ENCODE results near the gene CYTH1. TPM values are rescaled to one million over a fixed set of nuclear protein-coding genes. Genes with fewer than 3 reads are reported as not detected.

Gene CYTH1
- polyA plus RNA-seq, 1 donor from 2014 or later = 120 TPM

DNA sequence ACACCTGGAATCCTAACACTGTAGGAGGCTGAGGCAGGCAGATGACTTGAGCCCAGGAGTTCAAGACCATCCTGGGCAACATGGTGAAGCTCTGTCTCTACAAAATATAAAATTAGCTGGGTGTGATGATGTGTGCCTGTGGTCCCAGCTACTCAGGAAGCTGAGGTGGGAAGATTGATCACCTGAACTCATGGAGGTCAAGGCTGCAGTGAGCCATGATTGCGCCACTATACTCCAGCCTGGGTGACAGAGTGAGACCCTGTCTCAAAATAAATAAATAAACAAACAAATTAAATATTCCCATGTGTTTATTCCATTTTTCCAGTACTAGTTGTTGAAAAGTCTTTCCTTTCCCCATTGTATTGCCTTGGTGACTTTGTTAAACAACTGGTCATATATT lies 130.0 kb downstream of the CYTH1 start:
- Histone ChIP-seq H4K20me1 (ENCODE audit: insufficient read depth) (no peaks in the 10 kb centered on the region), H3K27ac (ENCODE audit: low read length) (no peak overlapping the region), H3K79me2 (replicated peaks; ENCODE audit: insufficient read depth, low read length) (no peaks in the 10 kb centered on the region), H3F3A (ENCODE audit: insufficient read depth, low read length, poor library complexity, severe bottlenecking) (no peaks in the 10 kb centered on the region), H3K36me3 (ENCODE audit: insufficient read depth, low read length) (no peaks in the 10 kb centered on the region), H3K9me3 (ENCODE audit: low read length) (no peaks in the 10 kb centered on the region), H3K9me2 (ENCODE audit: insufficient read depth, low read length) (no peaks in the 10 kb centered on the region), H3K4me2 (ENCODE audit: low read length) (no peak overlapping the region), H3K4me3 (ENCODE audit: low read length) (no peak overlapping the region), H3K9ac (ENCODE audit: low read length) (no peak overlapping the region), H2AFZ (ENCODE audit: low read depth, low read length) (no peak overlapping the region), H3K27me3 (ENCODE audit: insufficient read depth, low read depth, low read length) (no peaks in the 10 kb centered on the region)
- no peak for TF ChIP-seq EZH2 (IDR thresholded peaks at IDR 0.05; ENCODE audit: borderline replicate concordance, insufficient read depth, low read length, poor library complexity, severe bottlenecking)
- TF ChIP-seq MXI1 (conservative IDR thresholded peaks at IDR 0.05; ENCODE audit: poor library complexity, severe bottlenecking) = no peak
- TF ChIP-seq, protein P1, sequence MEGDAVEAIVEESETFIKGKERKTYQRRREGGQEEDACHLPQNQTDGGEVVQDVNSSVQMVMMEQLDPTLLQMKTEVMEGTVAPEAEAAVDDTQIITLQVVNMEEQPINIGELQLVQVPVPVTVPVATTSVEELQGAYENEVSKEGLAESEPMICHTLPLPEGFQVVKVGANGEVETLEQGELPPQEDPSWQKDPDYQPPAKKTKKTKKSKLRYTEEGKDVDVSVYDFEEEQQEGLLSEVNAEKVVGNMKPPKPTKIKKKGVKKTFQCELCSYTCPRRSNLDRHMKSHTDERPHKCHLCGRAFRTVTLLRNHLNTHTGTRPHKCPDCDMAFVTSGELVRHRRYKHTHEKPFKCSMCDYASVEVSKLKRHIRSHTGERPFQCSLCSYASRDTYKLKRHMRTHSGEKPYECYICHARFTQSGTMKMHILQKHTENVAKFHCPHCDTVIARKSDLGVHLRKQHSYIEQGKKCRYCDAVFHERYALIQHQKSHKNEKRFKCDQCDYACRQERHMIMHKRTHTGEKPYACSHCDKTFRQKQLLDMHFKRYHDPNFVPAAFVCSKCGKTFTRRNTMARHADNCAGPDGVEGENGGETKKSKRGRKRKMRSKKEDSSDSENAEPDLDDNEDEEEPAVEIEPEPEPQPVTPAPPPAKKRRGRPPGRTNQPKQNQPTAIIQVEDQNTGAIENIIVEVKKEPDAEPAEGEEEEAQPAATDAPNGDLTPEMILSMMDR (IDR thresholded peaks at IDR 0.05; ENCODE audit: poor library complexity, severe bottlenecking) = no peak
- TF ChIP-seq EP300 (conservative IDR thresholded peaks at IDR 0.05; ENCODE audit: poor library complexity, severe bottlenecking) = no peak
- TF ChIP-seq POLR2AphosphoS5 (IDR thresholded peaks at IDR 0.05) = no peak
- TF ChIP-seq SMC3 (conservative IDR thresholded peaks at IDR 0.05; ENCODE audit: poor library complexity) = no peak
- TF ChIP-seq, protein P2, sequence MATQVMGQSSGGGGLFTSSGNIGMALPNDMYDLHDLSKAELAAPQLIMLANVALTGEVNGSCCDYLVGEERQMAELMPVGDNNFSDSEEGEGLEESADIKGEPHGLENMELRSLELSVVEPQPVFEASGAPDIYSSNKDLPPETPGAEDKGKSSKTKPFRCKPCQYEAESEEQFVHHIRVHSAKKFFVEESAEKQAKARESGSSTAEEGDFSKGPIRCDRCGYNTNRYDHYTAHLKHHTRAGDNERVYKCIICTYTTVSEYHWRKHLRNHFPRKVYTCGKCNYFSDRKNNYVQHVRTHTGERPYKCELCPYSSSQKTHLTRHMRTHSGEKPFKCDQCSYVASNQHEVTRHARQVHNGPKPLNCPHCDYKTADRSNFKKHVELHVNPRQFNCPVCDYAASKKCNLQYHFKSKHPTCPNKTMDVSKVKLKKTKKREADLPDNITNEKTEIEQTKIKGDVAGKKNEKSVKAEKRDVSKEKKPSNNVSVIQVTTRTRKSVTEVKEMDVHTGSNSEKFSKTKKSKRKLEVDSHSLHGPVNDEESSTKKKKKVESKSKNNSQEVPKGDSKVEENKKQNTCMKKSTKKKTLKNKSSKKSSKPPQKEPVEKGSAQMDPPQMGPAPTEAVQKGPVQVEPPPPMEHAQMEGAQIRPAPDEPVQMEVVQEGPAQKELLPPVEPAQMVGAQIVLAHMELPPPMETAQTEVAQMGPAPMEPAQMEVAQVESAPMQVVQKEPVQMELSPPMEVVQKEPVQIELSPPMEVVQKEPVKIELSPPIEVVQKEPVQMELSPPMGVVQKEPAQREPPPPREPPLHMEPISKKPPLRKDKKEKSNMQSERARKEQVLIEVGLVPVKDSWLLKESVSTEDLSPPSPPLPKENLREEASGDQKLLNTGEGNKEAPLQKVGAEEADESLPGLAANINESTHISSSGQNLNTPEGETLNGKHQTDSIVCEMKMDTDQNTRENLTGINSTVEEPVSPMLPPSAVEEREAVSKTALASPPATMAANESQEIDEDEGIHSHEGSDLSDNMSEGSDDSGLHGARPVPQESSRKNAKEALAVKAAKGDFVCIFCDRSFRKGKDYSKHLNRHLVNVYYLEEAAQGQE (IDR thresholded peaks at IDR 0.05; ENCODE audit: borderline replicate concordance) = no peak
- TF ChIP-seq RAD21 (conservative IDR thresholded peaks at IDR 0.05) = no peak
- TF ChIP-seq TAF1 (IDR thresholded peaks at IDR 0.05; ENCODE audit: low read depth) = no peak

DNA sequence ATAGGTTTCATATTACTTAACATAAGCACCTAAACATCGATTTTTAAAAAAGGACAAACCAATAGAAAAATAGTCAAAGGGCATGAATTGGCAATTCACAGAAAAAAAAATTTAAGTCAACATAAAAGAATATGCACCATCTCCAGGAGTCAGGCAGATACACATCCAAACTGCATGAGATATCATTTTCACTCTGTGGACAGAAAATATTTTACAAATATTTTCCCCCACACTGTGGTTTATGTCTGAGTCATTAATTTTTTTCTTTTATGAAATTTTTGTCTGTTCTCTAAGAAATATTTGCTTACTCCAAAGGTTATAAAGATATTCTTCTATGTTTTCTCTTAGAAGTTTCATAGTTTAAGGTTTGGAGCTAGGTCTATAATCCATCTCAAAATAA lies 130.5 kb downstream of the CYTH1 start:
- H3K9me3 ChIP-seq (ENCODE audit: low read length) = no peaks in the 10 kb centered on the region
- no peak for TF ChIP-seq MXI1 (conservative IDR thresholded peaks at IDR 0.05; ENCODE audit: poor library complexity, severe bottlenecking)
- TF ChIP-seq, protein P2 (IDR thresholded peaks at IDR 0.05; ENCODE audit: borderline replicate concordance) = no peak
- no peak for TF ChIP-seq RAD21 (conservative IDR thresholded peaks at IDR 0.05)
- no peak for TF ChIP-seq EZH2 (IDR thresholded peaks at IDR 0.05; ENCODE audit: borderline replicate concordance, insufficient read depth, low read length, poor library complexity, severe bottlenecking)
- TF ChIP-seq TAF1 (IDR thresholded peaks at IDR 0.05; ENCODE audit: low read depth) = no peak
- no peak for TF ChIP-seq SMC3 (conservative IDR thresholded peaks at IDR 0.05; ENCODE audit: poor library complexity)
- TF ChIP-seq POLR2AphosphoS5 (IDR thresholded peaks at IDR 0.05) = no peak
- TF ChIP-seq, protein P1 (IDR thresholded peaks at IDR 0.05; ENCODE audit: poor library complexity, severe bottlenecking) = no peak
- no peak for TF ChIP-seq EP300 (conservative IDR thresholded peaks at IDR 0.05; ENCODE audit: poor library complexity, severe bottlenecking)

More for the DNA sequence above, 130.5 kb downstream of the CYTH1 start:
- no peaks in the 10 kb centered on the region for H3K36me3 ChIP-seq (ENCODE audit: insufficient read depth, low read length)
- H3K4me2 ChIP-seq (ENCODE audit: low read length) = no peak overlapping the region
- no peaks in the 10 kb centered on the region for H3K27me3 ChIP-seq (ENCODE audit: insufficient read depth, low read depth, low read length)
- no peaks in the 10 kb centered on the region for H3K79me2 ChIP-seq (replicated peaks; ENCODE audit: insufficient read depth, low read length)
- H4K20me1 ChIP-seq (ENCODE audit: insufficient read depth) = no peaks in the 10 kb centered on the region
- H3K27ac ChIP-seq (ENCODE audit: low read length) = no peak overlapping the region
- H3F3A ChIP-seq (ENCODE audit: insufficient read depth, low read length, poor library complexity, severe bottlenecking) = no peaks in the 10 kb centered on the region
- H3K9me2 ChIP-seq (ENCODE audit: insufficient read depth, low read length) = no peaks in the 10 kb centered on the region
- no peak overlapping the region for H2AFZ ChIP-seq (ENCODE audit: low read depth, low read length)
- no peak overlapping the region for H3K9ac ChIP-seq (ENCODE audit: low read length)
- H3K4me3 ChIP-seq (ENCODE audit: low read length) = no peak overlapping the region

Data from neural cell (in vitro differentiated cells).